Islet precursor cell (in vitro differentiated cells): ENCODE data around the gene RPL19.

ENCODE experiments used
- DNase-seq: peaks from one replicate; pipeline ENCODE4 v3.0.0-alpha.2; 2018

RPL19 gene

DNA sequence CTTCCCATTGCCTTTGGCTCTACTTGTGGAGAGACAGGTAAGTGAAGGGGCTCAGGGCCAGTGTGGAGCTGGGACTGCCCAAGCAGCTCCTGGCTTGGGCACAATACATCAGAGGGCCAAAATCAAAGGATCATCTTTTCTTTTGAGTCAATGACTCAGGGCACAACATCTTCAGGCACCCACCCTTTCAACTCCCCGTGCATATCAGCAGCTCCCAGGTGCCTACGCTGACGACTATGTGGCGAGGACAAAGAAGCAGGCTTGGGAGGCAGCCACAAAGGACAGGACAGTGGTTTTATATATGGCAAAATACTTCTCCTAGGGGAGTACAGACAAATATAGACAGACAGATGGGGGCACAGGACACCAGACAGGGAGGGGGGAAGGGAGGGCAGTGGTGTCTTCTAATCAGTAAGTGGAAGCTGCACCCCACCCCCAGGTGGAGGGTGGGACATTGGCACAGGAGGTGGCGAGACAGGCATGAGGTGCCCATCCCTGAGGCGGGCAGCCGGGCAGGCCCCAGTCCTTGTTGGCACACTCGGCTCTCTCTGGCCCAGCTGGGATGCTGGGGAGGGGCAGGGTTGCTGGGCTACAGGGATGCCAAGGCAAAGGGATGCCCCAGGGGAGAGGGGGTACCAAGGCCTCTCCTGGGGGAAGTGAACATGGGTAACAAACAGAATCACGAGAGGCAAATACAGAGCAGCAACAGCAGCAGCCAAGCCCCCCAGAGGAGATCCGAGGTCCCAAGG lies 26.4 kb upstream of the RPL19 start:
- no peak for DNase-seq

DNA sequence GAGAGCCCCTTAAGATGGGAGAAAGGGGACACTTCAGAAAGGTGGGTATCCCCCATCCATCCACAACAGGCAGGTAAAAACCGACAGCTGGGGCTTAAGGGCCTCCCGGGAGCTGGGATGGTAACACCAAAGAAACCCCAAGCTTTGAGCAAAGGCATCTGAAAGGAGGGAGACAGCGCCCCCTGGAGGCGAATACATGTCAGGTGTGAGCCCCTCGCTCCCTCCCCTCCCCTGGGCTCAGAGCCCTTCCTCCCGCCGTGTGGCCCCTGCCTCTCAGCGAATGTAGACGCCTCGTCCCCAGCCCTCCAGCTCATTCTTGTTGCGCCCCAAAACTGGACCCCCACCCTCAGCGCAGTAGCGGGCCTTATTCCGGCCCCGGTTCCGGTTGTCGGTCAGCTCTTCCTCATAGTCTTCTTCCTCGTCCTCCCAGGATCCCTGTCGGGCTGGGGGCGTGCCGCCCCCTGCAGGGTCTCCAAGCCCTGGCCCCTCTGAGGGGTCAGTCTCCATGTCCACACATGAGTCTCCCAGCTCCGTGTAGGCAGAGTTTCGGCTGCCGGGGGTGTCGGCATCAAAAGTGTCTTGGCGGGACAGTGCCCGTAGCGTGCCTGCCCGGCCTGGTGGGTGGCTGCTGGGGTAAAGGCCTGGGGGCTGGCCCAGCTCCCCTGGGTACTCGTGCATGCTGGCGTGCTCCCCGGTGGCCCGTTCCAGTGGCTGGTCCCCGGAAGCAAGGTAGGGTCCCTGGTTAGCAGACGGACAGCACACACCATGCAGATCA lies 25.0 kb upstream of the RPL19 start:
- DNase-seq = peak; percentile 87

DNA sequence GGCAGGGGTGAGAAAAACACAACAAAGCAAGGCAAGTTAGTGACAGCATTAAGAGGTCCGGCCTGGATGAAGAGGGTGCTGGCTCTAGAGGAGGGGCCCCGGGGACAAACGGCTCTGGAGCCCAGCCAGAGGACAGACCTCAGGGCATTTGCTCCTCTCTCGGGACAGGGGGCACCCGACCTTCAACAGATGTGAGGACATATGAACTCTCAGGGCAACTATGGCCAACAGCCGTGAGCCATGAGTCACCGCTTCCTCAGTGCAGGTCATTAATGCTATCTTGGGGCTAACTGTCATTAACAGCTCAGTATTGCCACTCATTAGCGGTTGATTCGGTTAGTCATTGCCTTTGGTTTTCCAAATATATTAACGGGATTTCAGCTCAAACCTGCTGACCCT lies 24.4 kb upstream of the RPL19 start:
- no peak for DNase-seq

DNA sequence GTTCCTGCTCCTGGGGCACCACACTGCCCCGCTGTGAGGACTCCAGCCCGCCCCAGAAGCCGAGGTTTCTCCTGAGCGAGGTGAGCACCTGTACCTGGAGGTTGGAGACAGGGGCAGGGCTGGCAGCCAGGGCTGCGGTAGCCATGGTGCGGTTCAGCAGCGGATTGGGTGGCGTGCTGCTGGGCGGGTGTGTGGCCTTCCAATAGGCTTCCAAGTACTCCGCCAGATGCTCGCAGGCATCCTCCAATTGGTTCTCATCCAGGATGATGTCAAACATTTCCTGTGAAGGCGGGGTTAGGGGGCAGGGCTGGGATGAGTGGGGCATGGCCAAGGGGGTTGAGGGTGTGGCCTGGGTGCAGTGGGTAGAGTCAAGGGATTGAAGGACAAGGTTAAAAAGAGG lies 22.8 kb upstream of the RPL19 start:
- DNase-seq = peak; percentile 94

DNA sequence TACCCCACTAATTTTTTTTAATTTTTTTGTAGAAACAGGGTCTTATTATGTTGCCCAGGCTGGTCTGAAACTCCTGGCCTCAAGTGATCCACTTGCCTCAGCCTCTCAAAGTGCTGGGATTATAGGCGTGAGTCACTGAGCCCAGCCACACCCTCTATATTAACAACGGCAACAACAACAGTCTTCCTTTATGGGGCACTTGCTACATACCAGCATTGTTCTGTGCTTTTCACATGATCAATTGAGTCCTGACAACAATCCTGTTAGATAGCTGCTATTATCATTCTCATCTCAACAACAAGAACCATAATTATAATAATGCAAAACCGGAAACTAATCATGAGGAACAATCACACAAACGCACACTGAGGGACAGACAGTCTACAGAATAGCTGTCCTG lies 21.5 kb upstream of the RPL19 start:
- peak; percentile 61 for DNase-seq

DNA sequence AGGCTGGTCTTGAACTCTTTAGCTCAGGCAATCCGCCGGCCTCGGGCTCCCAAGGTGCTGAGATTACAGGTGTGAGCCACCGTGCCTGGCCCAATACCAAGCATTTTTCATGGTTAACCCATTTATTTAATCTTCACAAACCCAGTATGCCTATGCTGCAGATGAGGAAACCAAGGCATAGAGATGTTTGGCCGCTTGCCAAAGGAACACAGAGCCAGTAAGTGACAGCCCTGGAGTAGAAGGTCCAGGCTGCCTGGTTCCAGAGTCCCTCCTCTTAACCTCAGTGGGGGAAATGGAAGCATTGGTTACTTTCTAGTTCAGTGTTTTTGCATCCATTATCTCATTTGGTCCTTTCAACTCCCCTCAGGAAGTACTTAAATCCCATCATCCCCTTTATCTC lies 18.8 kb upstream of the RPL19 start:
- no peak for DNase-seq

DNA sequence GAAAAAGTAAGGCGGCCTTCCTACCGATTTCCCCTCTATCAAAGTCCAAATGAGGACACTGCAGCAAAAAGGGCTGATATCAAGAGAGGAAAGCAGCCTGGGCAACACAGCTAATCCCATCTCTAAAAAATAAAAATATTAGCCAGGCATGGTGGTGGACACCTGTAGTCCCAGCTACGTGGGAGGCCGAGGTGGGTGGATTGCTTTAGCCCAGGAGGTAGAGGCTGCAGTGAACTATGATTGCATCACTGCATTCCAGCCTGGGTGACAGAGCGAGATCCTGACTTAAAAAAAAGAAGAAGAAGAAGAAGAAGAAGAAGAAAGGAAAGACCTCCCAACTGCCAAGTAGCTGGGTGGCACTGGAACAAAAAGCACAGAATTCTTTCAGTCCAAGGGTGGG lies 17.0 kb upstream of the RPL19 start:
- no peak for DNase-seq

DNA sequence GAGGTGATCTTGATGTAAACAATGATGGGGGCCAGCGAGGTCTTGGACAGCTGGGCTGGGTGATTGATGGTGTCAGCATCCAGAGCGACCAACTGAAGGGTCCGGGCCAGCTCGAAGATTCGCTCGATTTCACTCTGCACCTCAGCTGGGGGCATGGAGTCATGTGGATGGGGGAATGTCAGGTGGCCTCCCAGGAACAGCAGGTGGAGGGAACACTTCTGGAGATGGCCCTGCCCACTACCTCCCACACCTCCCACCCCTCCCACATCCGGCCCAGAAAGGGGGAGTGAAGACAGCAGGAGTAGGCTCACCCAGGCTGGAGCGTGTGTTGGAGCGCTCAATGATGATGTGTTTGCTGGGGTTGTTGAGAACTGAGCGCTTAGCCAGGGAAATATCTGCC lies 16.4 kb upstream of the RPL19 start:
- DNase-seq = peak; percentile 51

DNA sequence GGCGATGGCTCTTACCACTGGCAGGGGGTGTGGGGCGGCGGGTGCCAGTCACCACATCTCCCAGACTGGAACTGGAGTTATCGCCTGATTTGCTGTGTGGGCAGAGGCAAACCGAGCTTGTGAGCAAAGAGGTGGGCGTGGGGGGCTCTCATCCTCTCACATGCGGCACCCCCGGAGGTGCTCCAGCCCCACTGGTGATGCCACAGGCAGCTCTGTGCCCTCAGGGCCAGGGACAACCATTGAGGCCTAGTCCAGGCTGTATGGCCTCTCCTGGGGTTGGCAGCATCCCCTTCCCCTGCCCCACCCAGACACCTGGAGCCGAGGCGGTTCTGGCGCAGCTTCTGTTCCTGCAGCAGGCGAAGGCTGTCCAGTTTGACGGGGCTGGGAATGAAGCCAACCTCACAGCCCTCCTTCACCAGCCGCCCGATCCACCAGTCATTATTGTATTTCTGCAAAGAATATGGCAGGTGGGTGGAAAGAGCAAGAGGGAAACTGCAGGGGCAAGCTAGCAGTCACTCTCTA lies 13.5 kb upstream of the RPL19 start:
- peak; percentile 55 for DNase-seq

DNA sequence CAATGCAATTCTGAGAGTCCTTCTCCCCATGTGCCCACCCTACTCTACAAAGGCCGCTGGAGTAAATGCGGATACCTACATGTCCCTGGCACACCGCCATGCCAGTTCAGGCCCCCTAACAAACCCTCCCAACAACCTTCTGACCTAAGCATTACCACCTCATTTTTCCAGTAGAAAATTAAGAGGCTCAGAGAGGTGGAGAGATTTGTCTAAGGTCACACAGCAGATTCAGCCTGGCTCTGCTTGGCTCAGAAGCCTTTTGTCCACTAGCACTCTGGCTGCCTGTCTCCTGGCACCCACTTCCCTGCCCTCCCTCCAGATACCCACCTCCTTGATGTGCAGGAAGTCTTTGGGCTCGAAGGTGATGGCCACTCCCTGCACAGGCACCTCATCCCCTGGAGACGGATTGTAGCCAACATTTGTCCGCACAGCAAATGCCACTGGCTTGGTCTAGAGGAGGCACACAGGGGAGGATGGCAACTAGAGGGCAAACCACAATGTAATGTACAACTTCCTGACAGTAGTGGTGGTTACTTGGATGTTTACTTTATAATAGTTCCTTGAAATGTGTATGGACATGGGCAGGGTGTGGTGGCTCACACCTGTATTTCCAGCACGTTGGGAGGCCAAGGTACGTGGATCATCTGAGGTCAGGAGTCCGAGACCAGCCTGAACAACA lies 12.8 kb upstream of the RPL19 start:
- DNase-seq = no peak

DNA sequence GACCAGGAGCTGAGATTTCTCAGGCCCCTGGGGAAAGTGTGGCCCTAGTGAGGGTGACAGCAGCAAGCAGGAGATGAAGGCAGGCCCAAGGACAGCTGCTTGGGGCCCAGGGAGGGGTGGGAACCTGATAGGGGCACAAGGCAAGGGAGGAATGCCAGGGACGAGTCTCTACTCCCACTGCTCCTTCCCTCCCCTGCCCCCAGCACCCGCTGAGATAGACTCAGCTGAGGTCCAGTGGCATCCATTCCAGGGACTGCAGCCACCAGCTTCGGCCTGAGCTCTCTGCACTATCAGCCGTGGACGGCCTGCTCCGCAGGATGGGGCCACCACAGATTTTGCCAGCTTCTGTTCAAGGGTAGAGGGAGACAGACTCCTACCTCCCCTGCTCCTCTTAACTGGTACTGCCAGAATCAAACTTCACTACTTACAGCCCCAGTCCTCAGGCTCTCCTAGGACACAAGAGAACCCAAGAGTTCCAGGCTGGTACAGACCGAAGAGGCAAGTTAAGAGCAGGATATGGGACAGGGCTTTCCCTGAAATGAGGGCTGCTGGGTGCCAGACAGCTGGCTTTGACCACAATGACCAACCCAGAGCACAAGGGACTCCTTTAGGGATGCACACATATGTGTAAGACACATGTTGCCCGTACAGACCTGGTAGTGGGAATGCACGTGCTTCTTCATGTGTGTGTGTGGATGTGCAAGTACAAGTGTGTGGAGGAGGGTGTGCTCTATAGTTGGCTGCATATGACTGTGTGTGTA lies 8.2 kb upstream of the RPL19 start:
- no peak for DNase-seq

DNA sequence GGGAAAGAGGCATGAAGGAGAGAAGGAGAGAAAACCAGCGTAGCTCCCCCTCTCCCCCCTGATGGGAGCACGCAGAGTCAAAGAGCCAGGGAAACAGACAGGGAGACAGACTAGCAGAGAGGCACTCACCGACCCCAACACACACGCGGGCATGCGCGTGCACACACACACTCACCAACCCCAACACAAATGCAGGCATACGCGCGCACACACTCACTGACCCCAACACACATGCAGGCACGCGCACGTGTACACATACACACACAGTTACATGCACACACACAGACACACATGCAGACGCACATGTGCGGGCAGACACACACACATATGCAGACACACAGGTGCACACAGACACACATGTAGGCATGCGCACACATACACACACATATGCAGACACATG lies 7.2 kb upstream of the RPL19 start:
- DNase-seq = no peak

DNA sequence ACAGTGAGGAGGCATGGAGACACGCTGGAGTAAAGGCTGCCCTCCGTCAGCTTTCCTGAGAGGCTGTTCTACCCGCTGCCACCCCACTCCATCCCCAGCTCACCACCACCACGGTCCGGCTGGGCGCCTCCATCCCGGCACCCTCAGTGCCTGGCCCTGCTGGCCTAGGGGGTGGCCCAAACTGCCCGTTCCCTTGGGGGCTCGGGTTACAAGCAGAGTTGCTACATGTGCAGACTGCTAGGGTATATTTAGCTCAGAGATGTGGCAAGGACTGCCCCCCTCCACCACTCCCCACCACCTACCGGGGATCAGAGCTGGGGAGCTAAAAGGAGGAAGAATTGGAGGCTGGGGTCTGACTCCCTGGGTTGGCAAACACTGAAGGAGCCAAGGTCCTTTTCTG lies 6.7 kb upstream of the RPL19 start:
- DNase-seq = no peak

DNA sequence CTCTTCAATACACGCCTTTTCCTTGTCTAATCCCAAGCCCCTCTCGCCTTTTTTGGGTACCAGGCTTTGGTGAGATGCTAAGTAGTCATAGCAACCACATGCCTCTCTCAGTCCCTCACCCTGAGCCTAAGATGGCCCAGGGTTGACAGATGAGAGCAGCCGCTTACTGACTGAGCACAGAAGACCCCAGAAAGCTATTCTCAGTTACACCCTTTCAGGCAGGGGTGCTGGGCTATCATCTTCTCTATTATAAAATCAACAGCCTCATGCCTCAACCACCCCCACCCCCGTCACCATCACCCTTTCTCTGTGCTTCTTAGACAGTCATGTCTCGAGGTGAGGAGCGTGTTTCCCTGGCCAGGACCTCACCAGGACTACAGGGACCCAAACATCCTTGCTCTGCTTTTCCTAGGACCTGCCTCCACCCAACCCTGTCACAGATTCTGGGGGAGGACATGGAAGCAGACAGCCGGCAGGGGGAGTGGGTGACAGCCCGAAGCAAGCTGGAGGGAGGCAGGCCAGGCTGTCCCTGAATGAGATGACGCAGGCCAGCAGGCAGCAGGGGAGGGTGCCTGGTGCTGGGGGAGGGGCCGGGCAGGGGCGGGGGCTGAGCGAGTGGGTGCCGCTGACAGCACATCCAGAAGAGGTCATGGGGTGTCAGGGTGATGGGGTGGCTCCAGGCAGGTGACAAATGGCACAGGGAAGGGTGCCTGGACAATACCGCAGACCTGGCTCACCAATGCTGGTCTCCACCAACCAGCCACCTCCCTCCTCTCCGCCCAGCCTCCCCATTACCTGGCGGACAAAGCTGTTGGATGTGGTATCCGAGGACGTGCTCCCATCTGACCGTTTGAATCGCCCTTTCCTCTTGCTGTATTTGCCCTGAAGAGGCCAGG lies 5.7 kb upstream of the RPL19 start:
- DNase-seq = peak; percentile 97

DNA sequence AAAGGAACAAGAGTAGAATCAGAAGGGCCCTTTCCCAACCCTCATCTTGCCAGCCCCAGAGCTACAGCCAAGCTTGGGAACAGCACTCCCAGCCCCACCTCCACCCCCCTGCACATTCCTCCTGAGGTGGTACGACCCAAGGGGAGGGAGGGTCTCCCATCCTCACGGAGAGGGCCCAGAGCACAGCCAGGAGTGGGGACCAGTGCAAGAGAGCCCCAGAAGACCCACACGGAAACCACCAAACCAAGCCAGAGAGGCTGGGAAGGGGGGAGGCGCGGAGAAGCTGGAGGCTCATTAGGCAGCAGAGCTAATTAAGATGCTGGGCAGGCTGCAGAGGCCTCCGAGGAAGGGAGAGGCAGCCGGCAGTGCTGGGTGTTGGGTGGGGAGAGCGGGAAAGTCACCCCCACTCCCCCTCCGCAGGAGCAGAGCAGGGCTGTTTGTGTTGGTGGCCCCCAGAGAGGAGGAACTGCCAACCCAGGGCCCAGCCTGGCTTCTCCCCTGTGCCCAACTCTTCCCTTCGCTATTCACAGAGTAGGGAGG lies 5.0 kb upstream of the RPL19 start:
- no peak for DNase-seq

DNA sequence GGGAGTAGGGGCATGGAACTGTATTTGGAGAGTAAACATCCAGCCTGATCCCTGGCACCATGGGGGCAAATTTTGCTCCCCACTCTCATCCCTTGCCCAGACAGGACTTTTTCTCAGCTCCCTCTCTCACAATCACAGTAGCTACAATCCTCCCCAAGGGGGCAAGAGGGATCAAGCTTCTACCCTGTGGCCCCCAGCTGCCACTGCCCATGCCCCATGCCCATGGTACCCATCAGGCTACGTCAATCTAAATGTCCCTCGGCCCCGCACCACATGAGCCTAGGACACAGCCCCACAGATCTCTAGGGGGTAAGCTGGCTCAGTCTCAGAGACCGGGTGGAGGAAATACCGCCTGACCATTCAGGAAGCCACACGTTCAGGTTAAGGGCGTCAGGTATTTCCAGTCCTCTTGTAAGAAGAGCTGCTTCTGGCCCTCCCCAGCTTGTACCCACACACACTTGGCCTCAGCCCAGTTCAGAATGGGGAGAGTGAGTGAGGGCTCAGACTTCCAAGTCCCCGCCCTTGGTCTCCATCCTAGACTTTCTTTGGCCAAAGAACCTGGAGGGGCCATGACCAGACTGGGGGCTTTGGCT lies 4.4 kb upstream of the RPL19 start:
- DNase-seq = no peak

DNA sequence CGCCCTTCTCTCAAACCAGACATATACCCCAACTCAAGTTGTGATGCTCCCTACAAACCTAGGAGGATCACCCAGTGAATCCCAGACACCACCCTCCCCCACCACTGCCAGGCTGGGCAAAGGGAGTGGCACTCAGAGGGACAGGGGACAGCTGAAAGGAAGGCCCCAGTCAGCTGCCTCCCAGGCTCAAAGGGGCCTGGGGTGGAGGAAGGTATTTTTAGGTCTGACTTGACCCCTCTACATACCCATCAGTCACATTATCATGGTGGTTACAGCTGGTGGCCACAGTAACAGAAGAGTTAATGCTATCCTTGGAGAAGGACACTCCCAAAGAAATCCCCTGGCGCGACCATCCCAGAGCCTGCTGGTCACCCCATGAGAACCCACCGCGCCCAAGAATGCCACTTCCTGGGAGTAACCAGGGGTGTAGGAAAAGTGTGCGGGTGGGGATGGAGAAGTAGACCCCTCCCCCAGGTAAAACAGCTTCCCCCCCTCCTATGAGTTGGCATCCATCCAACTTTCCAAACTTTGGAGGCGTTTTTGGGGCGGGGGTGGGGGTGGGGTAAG lies 3.8 kb upstream of the RPL19 start:
- no peak for DNase-seq

DNA sequence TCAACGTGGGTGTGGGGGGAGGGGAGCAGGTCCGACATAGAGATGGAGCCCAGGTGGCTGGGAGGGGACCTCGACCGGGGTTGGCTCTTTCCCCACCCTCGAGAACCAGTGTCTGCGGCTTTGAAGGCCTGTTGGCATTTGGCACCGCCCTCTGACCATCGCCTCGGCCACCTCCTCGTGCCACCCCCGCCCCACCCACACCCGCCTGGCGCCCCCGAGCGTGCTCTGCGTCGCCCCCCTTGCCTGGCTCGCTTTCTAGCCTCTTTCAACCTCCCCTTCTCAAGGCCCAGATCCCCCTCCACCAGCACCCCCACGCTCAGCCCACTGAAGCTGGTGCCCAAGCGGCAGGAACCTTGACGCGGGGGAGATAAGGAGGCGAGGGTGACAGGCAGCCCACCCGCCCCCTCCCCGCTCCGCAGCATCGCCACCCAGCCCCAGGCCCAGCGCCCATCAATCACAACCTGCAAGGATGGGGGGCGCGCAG lies 3.2 kb upstream of the RPL19 start:
- no peak for DNase-seq

DNA sequence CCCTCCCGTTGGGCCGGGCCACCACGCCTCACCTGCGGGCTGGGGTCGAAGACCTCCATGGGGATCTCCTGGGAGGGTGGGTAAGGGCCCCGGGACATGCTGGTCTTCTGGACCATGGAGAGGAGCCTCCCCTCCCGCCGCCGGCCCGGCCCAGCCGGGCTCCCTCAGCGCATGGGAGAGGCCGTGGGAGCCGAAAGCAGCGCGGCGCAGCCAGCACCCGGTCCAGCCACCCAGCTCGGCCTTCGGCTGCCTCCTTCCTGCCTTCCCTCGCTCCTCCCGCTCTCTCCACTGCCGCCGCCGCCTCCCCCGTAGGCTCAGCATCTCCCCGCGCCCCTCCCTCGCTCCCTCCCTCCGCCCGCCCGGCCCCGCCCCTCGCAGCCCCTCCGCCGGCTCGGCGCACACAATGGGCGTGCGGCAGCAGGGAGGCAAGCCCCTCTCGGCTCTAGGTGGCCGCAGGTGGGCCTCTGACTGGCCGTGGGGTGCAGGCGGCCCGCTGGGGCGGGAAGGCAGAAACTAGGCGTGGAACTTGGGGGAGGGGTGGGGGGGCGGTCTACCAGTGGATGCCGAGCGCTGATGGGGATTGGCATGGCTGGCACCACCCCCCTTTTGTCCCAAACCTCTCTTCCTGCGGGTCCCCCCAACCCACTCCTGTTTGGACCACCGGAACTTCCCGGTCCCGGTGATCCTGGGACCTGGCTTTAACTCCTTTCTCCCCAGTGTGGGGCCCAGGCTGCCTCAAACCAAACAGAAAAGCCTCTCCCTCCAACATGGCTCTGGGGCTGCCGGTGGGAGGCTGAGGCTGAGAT lies 2.5 kb upstream of the RPL19 start, which contains the start of gene CACNB1:
Gene CACNB1 (minus strand): TSS at position 290 of the 806 bp plus-strand sequence. CDS start 174 bp downstream, at position 116.
- peak; percentile 97 for DNase-seq

DNA sequence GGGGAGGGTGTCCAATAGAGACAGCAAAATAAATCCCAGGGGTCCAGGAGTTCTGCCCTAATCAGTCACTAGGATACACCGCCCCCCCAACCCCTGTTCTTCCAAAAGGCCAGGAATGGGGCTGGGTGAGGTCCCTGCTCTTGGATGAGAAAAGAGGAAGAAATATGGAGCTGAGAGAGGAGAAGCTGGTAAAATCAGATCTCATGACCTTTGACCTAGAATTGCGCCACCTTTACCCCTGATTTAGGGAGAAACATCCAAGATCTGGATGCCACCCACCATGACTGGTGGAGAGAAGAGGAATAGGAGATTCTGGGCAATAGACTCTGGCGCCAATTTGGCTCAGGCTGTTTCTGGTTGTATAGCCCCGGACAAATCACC lies 1.9 kb upstream of the RPL19 start:
- no peak for DNase-seq
